CD8-positive, alpha-beta memory T cell (primary cell): ENCODE data around the gene BMP8B. TPM values are rescaled to one million over a fixed set of nuclear protein-coding genes. Genes with fewer than 3 reads are reported as not detected.
A peak's percentile ranks its signal among the peaks of the same experiment; 100 is the strongest.
"Not testable (repeated sequence)": the region's sequence is repeated elsewhere in the genome, so short reads cannot be mapped to it uniquely, and the experiment has no call there.

Experiments used
- CTCF ChIA-PET: fragments of 350-600 bp; sonication (Branson Sonifier 250); formaldehyde crosslinking; loops from one replicate; lab custom pipeline; 2021; ENCODE audit warnings: antibody characterized with exemption; lab: Charles Lee
- POLR2A ChIA-PET: fragments of 350-600 bp; sonication (Branson Sonifier 250); formaldehyde crosslinking; loops from one replicate; lab custom pipeline; 2021; ENCODE audit warnings: antibody characterized with exemption; lab: Charles Lee
- DNase-seq, 5 donors: peaks; one replicate each; pipeline versions ENCODE4 v3.0.0 to v3.0.0-alpha.2; 2020 to 2022; ENCODE audit warnings: mixed read lengths in 1 of 5
- H3K27ac ChIP-seq: one replicate; pipeline ENCODE4 v1.7.0; 2013; ENCODE audit warnings: low read depth, mild to moderate bottlenecking, low read length, moderate library complexity
- H3K27me3 ChIP-seq: 2 replicates; pipeline ENCODE4 v1.7.0; 2013; ENCODE audit warnings: low read length, mild to moderate bottlenecking; ENCODE audit not compliant: insufficient read depth, poor library complexity, severe bottlenecking
- H3K36me3 ChIP-seq: 2 replicates; pipeline ENCODE4 v1.7.0; 2013; ENCODE audit warnings: mild to moderate bottlenecking, low read length, moderate library complexity; ENCODE audit not compliant: insufficient read depth
- H3K4me1 ChIP-seq: 2 replicates; pipeline ENCODE4 v1.7.0; 2013; ENCODE audit warnings: mild to moderate bottlenecking, low read length, moderate library complexity; ENCODE audit not compliant: insufficient read depth
- H3K4me3 ChIP-seq: 2 replicates; pipeline ENCODE4 v1.7.0; 2013; ENCODE audit warnings: mild to moderate bottlenecking, low read length
- H3K9me3 ChIP-seq: 2 replicates; pipeline ENCODE4 v1.7.0; 2013; ENCODE audit warnings: mild to moderate bottlenecking, low read length
- H3K27ac Mint-ChIP-seq, 8 donors: one replicate each; pipeline ENCODE4 v1.8.0; 2020 to 2021; ENCODE audit warnings: mixed read lengths in 8 of 8, mild to moderate bottlenecking in 6 of 8, inconsistent platforms in 3 of 8, moderate library complexity in 3 of 8
- H3K27me3 Mint-ChIP-seq, 2 donors: one replicate each; pipeline ENCODE4 v1.8.0; 2020 to 2021; ENCODE audit warnings: mixed read lengths in 2 of 2, mild to moderate bottlenecking in 1 of 2, moderate library complexity in 1 of 2
- H3K36me3 Mint-ChIP-seq, 3 donors: one replicate each; pipeline ENCODE4 v1.8.0; 2020 to 2021; ENCODE audit warnings: mixed read lengths in 3 of 3, inconsistent platforms in 1 of 3, mild to moderate bottlenecking in 1 of 3
- H3K4me1 Mint-ChIP-seq, 3 donors: one replicate each; pipeline ENCODE4 v1.8.0; 2020 to 2021; ENCODE audit warnings: mixed read lengths in 3 of 3, inconsistent platforms in 1 of 3, mild to moderate bottlenecking in 1 of 3
- H3K4me3 Mint-ChIP-seq, 7 donors: one replicate each; pipeline ENCODE4 v1.8.0; 2020 to 2021; ENCODE audit warnings: mixed read lengths in 7 of 7, mild to moderate bottlenecking in 6 of 7, moderate library complexity in 4 of 7, inconsistent platforms in 2 of 7
- H3K9me3 Mint-ChIP-seq, 5 donors: one replicate each; pipeline ENCODE4 v1.8.0; 2020 to 2022; ENCODE audit warnings: mixed read lengths in 5 of 5, mild to moderate bottlenecking in 3 of 5, moderate library complexity in 2 of 5, inconsistent platforms in 1 of 5
- polyA plus RNA-seq: library from polyadenylated mRNA; unstranded; fragments of 300-500 nt; fragmentation: Illumina TruSeq; gene quantifications from one replicate; pipeline ENCODE4 v1.2.3, GENCODE V29; 2021
- total RNA-seq, 2 experiments: library from RNA; stranded (reverse); gene quantifications; one replicate each; pipeline ENCODE4 v1.2.3, GENCODE V29; 2021

Gene BMP8B
- total and polyA plus RNA-seq, 3 experiments from 2014 or later = 0.14 to 1.2 (median 0.91) TPM

- H3K27ac ChIP-seq = no peak overlapping the region
- Mint-ChIP-seq H3K4me3 (peak overlapping the region in 1 of 7 donors; percentile 32), H3K36me3 (peaks cover 0 to 7% (median 0%) of the 10 kb centered on the region in 3 donors), H3K4me1 (peaks cover 5 to 11% (median 6%) of the 10 kb centered on the region in 3 donors), H3K27ac (no peak overlapping the region), H3K9me3 (no peaks in the 10 kb centered on the region), H3K27me3 (peaks cover 0 to 42% of the 10 kb centered on the region in 2 donors)
- peaks cover 5% of the 10 kb centered on the region for H3K27me3 ChIP-seq
- H3K36me3 ChIP-seq = no peaks in the 10 kb centered on the region
- ChIA-PET POLR2A (interaction anchor here (0.6 kb wide), 1 partner anchor 278 kb away, joined by 3 read pairs; no protein-coding TSS in a partner anchor), CTCF (interaction anchor here (1.1 to 7.8 kb wide), 3 partner anchors 17 to 154 kb away, joined by 3 to 110 read pairs (median 55); partner anchors contain the start of gene MYCL)
- peaks cover 5% of the 10 kb centered on the region for H3K4me1 ChIP-seq
- DNase-seq = no peak
- no peak overlapping the region for H3K4me3 ChIP-seq
- no peaks in the 10 kb centered on the region for H3K9me3 ChIP-seq
Measured at GRCh38 chr1:39819091-39819812, 30.6 kb upstream of the BMP8B start.

GRCh38 chr1:39818482-39818881 lies 29.8 kb upstream of the BMP8B start:
- H3K27ac Mint-ChIP-seq = no peak overlapping the region
- no peak overlapping the region for H3K4me3 ChIP-seq
- peaks cover 5% of the 10 kb centered on the region for H3K4me1 ChIP-seq
- no peaks in the 10 kb centered on the region for H3K9me3 Mint-ChIP-seq
- DNase-seq = no peak
- no peaks in the 10 kb centered on the region for H3K9me3 ChIP-seq
- H3K27me3 ChIP-seq = peaks cover 5% of the 10 kb centered on the region
- no peak overlapping the region for H3K27ac ChIP-seq
- H3K36me3 Mint-ChIP-seq = peaks cover 0 to 7% (median 0%) of the 10 kb centered on the region in 3 donors
- H3K4me3 Mint-ChIP-seq = no peak overlapping the region
- no peaks in the 10 kb centered on the region for H3K36me3 ChIP-seq
- peaks cover 0 to 39% of the 10 kb centered on the region in 2 donors for H3K27me3 Mint-ChIP-seq
- H3K4me1 Mint-ChIP-seq = peaks cover 5 to 11% (median 6%) of the 10 kb centered on the region in 3 donors
- POLR2A ChIA-PET = no interaction called here
- CTCF ChIA-PET = interaction anchor here (1.1 to 7.8 kb wide), 6 partner anchors 18 to 163 kb away, joined by 3 to 110 read pairs (median 5); partner anchors contain the start of gene MYCL

DNA sequence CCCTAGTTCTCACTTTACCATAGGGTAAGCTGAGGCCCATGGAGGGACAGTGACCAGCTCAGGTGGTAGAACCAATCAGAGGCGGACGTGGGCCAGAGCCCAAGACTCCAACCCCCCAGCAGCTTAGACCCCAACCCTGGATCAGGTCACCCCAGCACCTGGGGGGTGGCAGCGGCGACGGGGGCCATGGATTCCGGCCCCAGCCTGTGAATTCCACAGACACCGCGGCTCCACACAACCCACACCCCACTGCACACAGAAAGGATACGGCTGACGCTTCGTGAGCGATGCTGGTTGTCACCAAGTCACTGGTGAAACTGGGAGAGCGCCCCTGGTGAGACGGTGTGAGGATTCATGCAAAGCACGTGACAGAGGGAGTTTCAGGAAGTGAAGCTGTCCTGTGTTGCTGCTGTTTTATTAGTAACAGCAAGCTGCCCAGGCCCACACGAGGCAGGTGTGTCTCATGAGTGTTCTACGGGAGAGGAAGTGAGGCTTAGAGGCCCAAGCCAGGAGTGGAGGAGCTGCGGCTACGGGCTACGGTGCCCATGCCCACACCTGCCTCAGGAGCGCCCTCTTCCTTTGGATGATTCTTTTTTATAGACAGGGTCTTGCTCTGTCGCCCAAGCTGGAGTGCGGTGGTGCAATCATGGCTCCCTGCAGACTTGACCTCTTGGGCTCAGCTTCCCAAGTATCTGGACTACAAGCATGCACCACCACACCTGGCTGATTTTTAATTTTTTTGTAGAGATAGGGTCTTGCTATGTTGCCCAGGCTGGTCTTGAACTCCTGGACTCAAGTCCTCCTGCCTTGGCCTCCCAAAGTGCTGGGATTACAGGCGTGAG lies 28.6 kb upstream of the BMP8B start:
- H3K9me3 ChIP-seq, H3K9me3 Mint-ChIP-seq, H3K27me3 ChIP-seq, H3K27ac ChIP-seq, H3K36me3 ChIP-seq, H3K36me3 Mint-ChIP-seq, H3K4me1 ChIP-seq: not testable (repeated sequence)
- H3K4me3 ChIP-seq = peak overlapping the region; percentile 50
- Mint-ChIP-seq H3K4me1 (peaks cover 5 to 11% (median 6%) of the 10 kb centered on the region in 3 donors), H3K4me3 (peak overlapping the region; percentile 18 to 88 (median 83)), H3K27me3 (peaks cover 3 to 35% of the 10 kb centered on the region in 2 donors), H3K27ac (peak overlapping the region in 7 of 8 donors; percentile 42 to 92 (median 88))
- ChIA-PET POLR2A (interaction anchor here (0.6 kb wide), 1 partner anchor 540 kb away, joined by 3 read pairs; no protein-coding TSS in a partner anchor), CTCF (interaction anchor here (0.7 to 7.8 kb wide), 16 partner anchors 11 to 164 kb away, joined by 3 to 110 read pairs (median 4); partner anchors contain the start of gene MYCL)
- DNase-seq = peak; percentile 41 to 81 (median 58)

DNA sequence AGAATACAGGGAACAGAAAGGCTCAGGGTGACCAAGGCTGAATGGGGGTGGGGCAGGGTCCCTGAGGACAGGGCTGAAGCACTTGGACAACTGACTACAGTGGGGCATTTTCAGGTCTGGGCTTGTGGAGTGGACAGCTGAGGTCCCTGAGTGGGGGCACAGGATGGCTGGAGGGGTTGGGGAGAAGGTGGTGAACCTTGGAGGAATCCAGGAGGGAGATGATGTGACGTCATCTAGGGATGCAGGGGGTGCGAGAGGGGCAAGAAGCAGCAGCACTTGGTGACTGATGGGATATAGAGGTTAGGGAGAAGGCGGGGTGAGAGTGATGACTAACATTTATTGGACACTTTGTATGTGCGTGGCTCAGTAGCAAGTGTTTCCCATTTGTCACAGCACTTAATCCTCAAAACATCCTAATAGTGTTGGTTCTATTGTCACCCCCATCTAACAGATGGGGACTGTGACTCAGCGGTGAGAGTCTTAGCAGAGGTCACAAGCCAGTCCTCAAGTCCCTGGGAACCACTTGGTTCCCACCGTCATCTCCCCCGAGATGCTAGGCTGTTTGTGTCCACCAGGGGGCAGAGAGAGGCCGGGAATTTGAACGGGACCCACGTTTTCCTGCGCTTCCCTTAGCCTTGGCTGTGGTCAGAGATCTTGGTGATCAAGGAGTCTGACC lies 27.9 kb upstream of the BMP8B start:
- Mint-ChIP-seq H3K4me1 (peaks cover 5 to 11% (median 6%) of the 10 kb centered on the region in 3 donors), H3K27me3 (peaks cover 3 to 30% of the 10 kb centered on the region in 2 donors), H3K9me3 (no peaks in the 10 kb centered on the region), H3K27ac (no peak overlapping the region), H3K4me3 (peak overlapping the region; percentile 18 to 88 (median 79)), H3K36me3 (no peaks in the 10 kb centered on the region)
- CTCF ChIA-PET = interaction anchor here (0.7 to 7.8 kb wide), 11 partner anchors 11 to 161 kb away, joined by 3 to 110 read pairs (median 4); partner anchors contain the start of gene MYCL
- POLR2A ChIA-PET = no interaction called here
- Histone ChIP-seq H3K4me1 (peaks cover 5% of the 10 kb centered on the region), H3K27me3 (peaks cover 5% of the 10 kb centered on the region), H3K9me3 (no peaks in the 10 kb centered on the region), H3K36me3 (no peaks in the 10 kb centered on the region), H3K27ac (no peak overlapping the region), H3K4me3 (no peak overlapping the region)
- peak; percentile 32 to 67 (median 51) for DNase-seq

DNA sequence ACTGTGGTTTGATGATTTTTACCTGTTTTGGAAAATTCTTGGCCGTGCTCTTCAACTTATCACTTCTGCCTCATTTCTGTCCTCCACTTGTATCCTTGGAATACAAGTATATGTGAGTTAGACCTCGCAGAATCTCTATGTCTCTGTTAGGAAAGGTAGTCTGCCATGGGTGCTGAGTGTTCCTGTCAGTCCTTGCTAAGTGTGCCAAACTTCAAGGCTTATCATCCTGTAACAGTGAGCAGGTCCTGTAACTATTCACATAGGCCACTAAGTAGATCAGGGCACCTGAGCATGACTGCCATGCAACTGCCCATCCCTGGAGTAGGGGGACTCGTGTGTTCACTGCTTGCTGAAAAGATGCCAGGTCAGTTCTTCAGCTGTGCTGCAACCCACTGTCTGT lies 24.2 kb upstream of the BMP8B start:
- no peaks in the 10 kb centered on the region for H3K9me3 Mint-ChIP-seq
- no peak for DNase-seq

DNA sequence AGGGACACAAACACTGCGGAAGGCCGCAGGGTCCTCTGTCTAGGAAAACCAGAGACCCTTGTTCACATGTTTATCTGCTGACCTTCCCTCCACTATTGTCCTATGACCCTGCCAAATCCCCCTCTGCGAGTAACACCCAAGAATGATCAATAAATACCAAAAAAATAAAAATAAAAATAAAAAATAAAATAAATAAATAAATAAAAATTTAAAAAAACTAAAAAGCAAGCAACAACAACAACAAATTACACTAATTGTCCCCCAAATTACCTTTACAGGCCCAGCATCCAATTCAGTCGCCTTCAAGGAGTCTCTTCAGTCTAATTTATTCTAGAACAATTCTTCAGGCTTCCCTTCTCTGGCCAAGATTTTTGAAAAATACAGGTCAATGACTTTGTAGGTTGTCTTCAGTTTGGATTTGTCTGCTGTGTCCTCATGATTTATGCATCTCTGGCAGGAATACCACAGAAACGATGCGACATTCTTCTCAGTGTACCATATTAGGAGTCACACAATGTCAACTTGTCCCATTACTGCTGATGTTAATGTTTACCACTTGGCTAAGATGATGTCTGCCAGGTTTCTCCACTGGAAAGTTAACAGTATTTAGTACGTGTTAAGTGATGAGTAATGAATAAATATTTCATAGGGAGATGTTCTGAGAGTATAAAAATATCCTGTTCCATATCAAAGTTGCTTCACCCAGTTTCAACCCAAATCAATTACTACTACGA lies 20.3 kb upstream of the BMP8B start:
- H3K36me3 ChIP-seq = no peaks in the 10 kb centered on the region
- H3K4me3 ChIP-seq = no peak overlapping the region
- no peak overlapping the region for H3K4me3 Mint-ChIP-seq
- CTCF ChIA-PET = no interaction called here
- H3K9me3 ChIP-seq = no peaks in the 10 kb centered on the region
- H3K9me3 Mint-ChIP-seq = peaks cover 0 to 5% (median 2%) of the 10 kb centered on the region in 5 donors
- POLR2A ChIA-PET = no interaction called here
- peaks cover 0 to 4% of the 10 kb centered on the region in 2 donors for H3K27me3 Mint-ChIP-seq
- H3K27ac ChIP-seq = no peak overlapping the region
- no peaks in the 10 kb centered on the region for H3K27me3 ChIP-seq
- DNase-seq = no peak
- H3K4me1 Mint-ChIP-seq = no peaks in the 10 kb centered on the region
- no peaks in the 10 kb centered on the region for H3K4me1 ChIP-seq
- H3K27ac Mint-ChIP-seq = no peak overlapping the region
- H3K36me3 Mint-ChIP-seq = peaks cover 4 to 9% (median 5%) of the 10 kb centered on the region in 3 donors

More for the DNA sequence above, 24.2 kb upstream of the BMP8B start:
- Histone ChIP-seq H3K36me3 (no peaks in the 10 kb centered on the region), H3K9me3 (no peaks in the 10 kb centered on the region), H3K4me3 (no peak overlapping the region), H3K27me3 (peaks cover 5% of the 10 kb centered on the region), H3K27ac (no peak overlapping the region), H3K4me1 (peaks cover 5% of the 10 kb centered on the region)
- H3K27ac Mint-ChIP-seq = no peak overlapping the region
- H3K4me3 Mint-ChIP-seq = no peak overlapping the region
- ChIA-PET POLR2A (no interaction called here), CTCF (no interaction called here)
- H3K27me3 Mint-ChIP-seq = peaks cover 3 to 14% of the 10 kb centered on the region in 2 donors
- peaks cover 5 to 11% (median 6%) of the 10 kb centered on the region in 3 donors for H3K4me1 Mint-ChIP-seq
- peaks cover 0 to 1% (median 0%) of the 10 kb centered on the region in 3 donors for H3K36me3 Mint-ChIP-seq

DNA sequence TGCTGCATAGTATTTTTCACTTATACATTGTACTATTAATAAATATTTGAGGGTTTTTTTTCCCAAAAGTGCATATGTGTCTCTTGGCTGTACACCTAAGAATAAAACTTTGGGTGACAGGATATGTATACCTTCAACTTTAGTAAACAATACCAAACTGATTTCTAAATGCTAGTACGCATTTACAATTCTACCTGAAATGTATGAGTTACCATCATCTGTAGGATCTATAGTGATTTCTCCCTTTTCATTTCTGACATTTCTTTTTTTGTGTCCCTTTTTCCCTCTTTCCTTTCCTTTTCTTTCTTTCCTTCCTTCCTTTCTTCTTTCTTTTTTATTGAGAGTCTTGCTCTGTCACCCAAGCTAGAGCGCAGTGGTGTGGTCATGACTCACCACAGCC lies 16.7 kb upstream of the BMP8B start:
- Histone ChIP-seq H3K4me3 (no peak overlapping the region), H3K27ac (no peak overlapping the region), H3K27me3 (no peaks in the 10 kb centered on the region), H3K9me3 (no peaks in the 10 kb centered on the region), H3K36me3 (no peaks in the 10 kb centered on the region), H3K4me1 (no peaks in the 10 kb centered on the region)
- Mint-ChIP-seq H3K4me1 (no peaks in the 10 kb centered on the region), H3K27me3 (peaks cover 0 to 2% of the 10 kb centered on the region in 2 donors), H3K4me3 (no peak overlapping the region), H3K27ac (no peak overlapping the region), H3K9me3 (peaks cover 0 to 5% (median 2%) of the 10 kb centered on the region in 5 donors), H3K36me3 (peaks cover 4 to 11% (median 10%) of the 10 kb centered on the region in 3 donors)
- ChIA-PET POLR2A (no interaction called here), CTCF (interaction anchor here (1.7 kb wide), 1 partner anchor 12 kb away, joined by 5 read pairs; no protein-coding TSS in a partner anchor)
- no peak for DNase-seq
